Measurements from ENCODE around the gene AMT. TPM values are rescaled to one million over a fixed set of nuclear protein-coding genes. Genes with fewer than 3 reads are reported as not detected.

AMT gene
- total and polyA plus RNA-seq, 9 donors: 6.4 to 23.7 (median 12.1) TPM

GRCh38 chr3:49388289-49388820 is 33.9 kb downstream of the AMT start:
- DNase-seq: no peak
- Histone ChIP-seq H3K27me3 (no peaks in the 10 kb centered on the region), H3K4me1 (ENCODE audit: insufficient read depth) (peaks cover 9% of the 10 kb centered on the region), H3K4me3 (no peak overlapping the region), H3K27ac (no peak overlapping the region), H3K36me3 (no peaks in the 10 kb centered on the region), H3K9me3 (no peaks in the 10 kb centered on the region)
- intact Hi-C loops (cut with DNase I): no loop called here
- 81 to 89% (median 88%) methylated on average over 1 of the region's 1 CpG for WGBS, 3 donors
- no peak for TF ChIP-seq EP300 (IDR thresholded peaks at IDR 0.05)
- TF ChIP-seq POLR2A (IDR thresholded peaks at IDR 0.05): no peak
- TF ChIP-seq CTCF (IDR thresholded peaks at IDR 0.05): no peak

- TF ChIP-seq EP300 (IDR thresholded peaks at IDR 0.05) (no peak), CTCF (IDR thresholded peaks at IDR 0.05) (no peak), POLR2A (IDR thresholded peaks at IDR 0.05) (no peak)
- WGBS, 3 donors: 88 to 96% (median 89%) methylated on average over 2 of the region's 2 CpGs
- intact Hi-C loops (cut with DNase I): no loop called here
Observed at GRCh38 chr3:49387721-49388120, 34.6 kb downstream of the AMT start.

GRCh38 chr3:49386056-49386756 is 36.1 kb downstream of the AMT start:
- Histone ChIP-seq H3K9me3 (no peaks in the 10 kb centered on the region), H3K27me3 (no peaks in the 10 kb centered on the region), H3K4me1 (ENCODE audit: insufficient read depth) (peaks cover 6% of the 10 kb centered on the region), H3K36me3 (no peaks in the 10 kb centered on the region), H3K4me3 (no peak overlapping the region), H3K27ac (no peak overlapping the region)
- no peak for TF ChIP-seq CTCF (IDR thresholded peaks at IDR 0.05)
- no peak for TF ChIP-seq POLR2A (IDR thresholded peaks at IDR 0.05)
- no peak for TF ChIP-seq EP300 (IDR thresholded peaks at IDR 0.05)
- 70 to 75% (median 73%) methylated on average over 11 of the region's 11 CpGs for WGBS, 3 donors
- intact Hi-C loops (cut with DNase I): no loop called here
- DNase-seq: no peak

More at GRCh38 chr3:49387721-49388120, 34.6 kb downstream of the AMT start:
- no peaks in the 10 kb centered on the region for H3K36me3 ChIP-seq
- H3K4me3 ChIP-seq: no peak overlapping the region
- H3K4me1 ChIP-seq (ENCODE audit: insufficient read depth): peaks cover 6% of the 10 kb centered on the region
- no peaks in the 10 kb centered on the region for H3K9me3 ChIP-seq
- no peak for DNase-seq
- H3K27me3 ChIP-seq: no peaks in the 10 kb centered on the region
- no peak overlapping the region for H3K27ac ChIP-seq

GRCh38 chr3:49385617-49386016 is 36.7 kb downstream of the AMT start:
- no peak for DNase-seq
- TF ChIP-seq CTCF (IDR thresholded peaks at IDR 0.05): no peak
- no peak for TF ChIP-seq EP300 (IDR thresholded peaks at IDR 0.05)
- no peak for TF ChIP-seq POLR2A (IDR thresholded peaks at IDR 0.05)
- WGBS, 3 donors: 79 to 88% (median 87%) methylated on average over 1 of the region's 1 CpG
- H3K36me3 ChIP-seq: no peaks in the 10 kb centered on the region
- no peak overlapping the region for H3K27ac ChIP-seq
- peaks cover 7% of the 10 kb centered on the region for H3K4me1 ChIP-seq (ENCODE audit: insufficient read depth)
- H3K4me3 ChIP-seq: no peak overlapping the region
- intact Hi-C loops (cut with DNase I): no loop called here
- no peaks in the 10 kb centered on the region for H3K27me3 ChIP-seq
- H3K9me3 ChIP-seq: no peaks in the 10 kb centered on the region
